Activated CD4-positive, alpha-beta T cell treated with anti-CD3 and anti-CD28 coated beads for 36 hours (primary cell): ENCODE results near the gene DCAF17. TPM values are rescaled to one million over a fixed set of nuclear protein-coding genes. Genes with fewer than 3 reads are reported as not detected.
A peak's percentile ranks its signal among the peaks of the same experiment; 100 is the strongest.
"Not testable (repeated sequence)": the region's sequence is repeated elsewhere in the genome, so short reads cannot be mapped to it uniquely, and the experiment has no call there.

ENCODE experiments used
- ATAC-seq: fragments of 200-7000 bp; cut with Tn5 transposase; one replicate; pipeline ENCODE4 v1.10.0; 2021; ENCODE audit warnings: mild to moderate bottlenecking, moderate library complexity
- CTCF ChIA-PET: fragments of 350-600 bp; sonication (Branson Sonifier 250); formaldehyde crosslinking; loops from one replicate; lab custom pipeline; 2021; ENCODE audit warnings: antibody characterized with exemption; lab: Charles Lee
- POLR2A ChIA-PET: fragments of 350-600 bp; sonication (Branson Sonifier 250); formaldehyde crosslinking; loops from one replicate; lab custom pipeline; 2021; ENCODE audit warnings: antibody characterized with exemption, inconsistent platforms; lab: Charles Lee
- DNase-seq: peaks from one replicate; pipeline ENCODE4 v3.0.0-alpha.2; 2020
- H3K27ac Mint-ChIP-seq: one replicate; pipeline ENCODE4 v1.8.0; 2021; ENCODE audit warnings: mixed read lengths
- H3K27me3 Mint-ChIP-seq: one replicate; pipeline ENCODE4 v1.8.0; 2021; ENCODE audit warnings: mixed read lengths
- H3K36me3 Mint-ChIP-seq: one replicate; pipeline ENCODE4 v1.8.0; 2021; ENCODE audit warnings: low read depth, mixed read lengths
- H3K4me1 Mint-ChIP-seq: one replicate; pipeline ENCODE4 v1.8.0; 2021; ENCODE audit warnings: mixed read lengths
- H3K4me3 Mint-ChIP-seq: one replicate; pipeline ENCODE4 v1.8.0; 2021; ENCODE audit warnings: mild to moderate bottlenecking, moderate library complexity, mixed read lengths
- H3K9me3 Mint-ChIP-seq: one replicate; pipeline ENCODE4 v1.8.0; 2021; ENCODE audit warnings: low read depth, mixed read lengths
- intact Hi-C, 2 experiments: fragments of 100-400 bp; cut with DNase I in 1 of 2; cut with micrococcal nuclease in 1 of 2; formaldehyde crosslinking; loops; one replicate each; pipeline versions ENCODE4 v1.14.2 to v1.15.1; 2022 to 2024; cut with DNase I, micrococcal nuclease
- total RNA-seq, 2 experiments: library from RNA; stranded (reverse); gene quantifications; one replicate each; pipeline ENCODE4 v1.2.3, GENCODE V29; 2021

The DCAF17 gene
- total RNA-seq, 2 experiments from 2014 or later = 18.3 TPM

DNA sequence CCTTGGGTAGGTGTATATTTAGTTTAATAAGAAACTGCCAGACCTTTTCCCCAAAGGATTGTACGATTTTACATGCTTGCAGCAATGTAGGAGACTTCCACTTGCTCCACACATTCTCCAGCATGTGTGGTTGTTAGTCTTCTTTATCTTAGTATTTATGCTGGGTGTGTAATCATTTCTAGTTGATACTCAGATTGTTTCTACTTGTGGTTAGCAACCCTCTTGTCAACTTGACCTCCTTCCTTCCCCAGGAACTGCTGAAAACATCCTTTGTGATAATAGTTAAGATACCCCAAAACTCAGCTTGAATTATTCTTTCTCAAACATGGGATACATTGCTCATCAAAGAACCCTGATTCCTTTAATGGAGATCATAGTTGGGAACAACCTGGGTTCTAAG, 51.1 kb downstream of the DCAF17 start:
- POLR2A ChIA-PET = no interaction called here
- no peak overlapping the region for H3K27ac Mint-ChIP-seq

DNA sequence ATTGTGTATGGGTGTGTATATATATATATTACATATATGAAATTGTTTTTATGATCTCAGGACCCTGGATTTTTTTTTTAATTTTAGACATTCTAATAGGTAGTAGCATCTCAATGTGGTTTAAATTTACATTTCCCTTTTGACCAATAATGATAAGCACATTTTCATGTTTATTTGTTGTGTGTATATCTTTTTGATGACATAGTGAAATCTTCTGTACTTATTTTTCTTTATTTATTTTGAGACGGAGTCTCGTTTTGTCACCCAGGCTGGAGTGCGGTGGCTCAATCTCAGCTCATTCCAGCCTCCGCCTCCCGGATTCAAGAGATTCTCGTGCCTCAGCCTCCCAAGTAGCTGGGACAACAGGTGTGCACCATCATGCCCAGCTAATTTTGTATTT, 53.2 kb downstream of the DCAF17 start:
- ATAC-seq = no peak
- no peak overlapping the region for H3K27ac Mint-ChIP-seq
- ChIA-PET CTCF (interaction anchor here (0.6 kb wide), 1 partner anchor 86 kb away, joined by 3 read pairs; no protein-coding TSS in a partner anchor), POLR2A (no interaction called here)
- peaks cover 4% of the 10 kb centered on the region for H3K4me1 Mint-ChIP-seq
- no peak for DNase-seq
- H3K27me3 Mint-ChIP-seq = no peaks in the 10 kb centered on the region
- peaks cover 29% of the 10 kb centered on the region for H3K36me3 Mint-ChIP-seq
- H3K4me3 Mint-ChIP-seq = no peak overlapping the region
- H3K9me3 Mint-ChIP-seq = peaks cover 5% of the 10 kb centered on the region
- intact Hi-C loops = no loop called here

More for the DNA sequence above, 51.1 kb downstream of the DCAF17 start:
- Mint-ChIP-seq H3K4me1 (peaks cover 4% of the 10 kb centered on the region), H3K9me3 (peaks cover 5% of the 10 kb centered on the region), H3K27me3 (no peaks in the 10 kb centered on the region), H3K4me3 (no peak overlapping the region), H3K36me3 (peaks cover 37% of the 10 kb centered on the region)
- no peak for DNase-seq
- ATAC-seq = no peak
- CTCF ChIA-PET = no interaction called here
- intact Hi-C loops = no loop called here

DNA sequence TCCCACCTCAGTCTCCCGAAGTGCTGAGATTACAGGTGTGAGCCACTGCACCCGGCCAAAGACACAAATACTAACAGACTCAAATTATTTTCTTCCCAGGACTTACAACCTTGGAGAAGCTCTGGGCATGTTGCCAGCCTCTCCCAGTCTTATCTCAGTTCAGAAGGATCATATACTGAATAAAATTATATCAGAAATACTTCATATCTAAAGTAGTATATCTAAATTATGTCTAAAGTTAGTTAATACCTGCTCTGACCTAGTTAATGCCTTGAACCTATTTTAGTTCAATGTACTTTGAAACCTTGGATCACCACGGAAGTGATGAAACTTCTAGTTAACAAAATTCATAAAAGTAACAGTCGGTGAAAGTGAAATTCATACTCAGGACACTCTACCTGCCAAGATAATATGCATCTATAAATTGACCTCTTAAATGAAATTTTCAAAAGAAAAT, 53.8 kb downstream of the DCAF17 start:
- DNase-seq = no peak
- POLR2A ChIA-PET = no interaction called here

DNA sequence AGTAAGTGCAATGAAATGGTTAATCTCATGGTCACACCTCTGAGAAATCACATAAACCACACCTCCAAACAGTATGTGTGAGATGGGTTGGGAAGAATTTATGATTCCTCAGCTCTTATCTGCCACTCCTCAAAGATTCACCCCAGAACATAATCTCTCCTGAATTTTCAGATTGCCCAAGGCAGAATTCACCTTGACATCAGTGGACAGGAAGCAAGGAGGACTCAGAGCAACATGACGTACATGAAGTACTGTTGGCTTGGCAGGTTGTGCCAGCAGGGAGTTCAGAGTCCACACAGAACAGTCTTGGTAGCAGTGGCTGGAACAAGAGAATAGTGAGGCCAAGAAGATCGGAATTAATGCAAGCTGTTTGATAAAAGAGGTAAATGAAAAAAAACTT, 56.6 kb downstream of the DCAF17 start:
- H3K27ac Mint-ChIP-seq = no peak overlapping the region
- no peak overlapping the region for H3K4me3 Mint-ChIP-seq
- H3K9me3 Mint-ChIP-seq = peaks cover 5% of the 10 kb centered on the region
- H3K4me1 Mint-ChIP-seq = no peaks in the 10 kb centered on the region
- intact Hi-C loops = no loop called here
- no peak for DNase-seq
- POLR2A ChIA-PET = no interaction called here
- peaks cover 22% of the 10 kb centered on the region for H3K36me3 Mint-ChIP-seq
- ATAC-seq = no peak
- no peaks in the 10 kb centered on the region for H3K27me3 Mint-ChIP-seq
- CTCF ChIA-PET = interaction anchor here (0.7 to 1.3 kb wide), 2 partner anchors 18 to 656 kb away, joined by 3 read pairs; no protein-coding TSS in a partner anchor

More for the DNA sequence above, 53.8 kb downstream of the DCAF17 start:
- no peak overlapping the region for H3K27ac Mint-ChIP-seq
- intact Hi-C loops = no loop called here
- H3K9me3 Mint-ChIP-seq = peaks cover 5% of the 10 kb centered on the region
- no peak overlapping the region for H3K4me3 Mint-ChIP-seq
- CTCF ChIA-PET = no interaction called here
- peaks cover 29% of the 10 kb centered on the region for H3K36me3 Mint-ChIP-seq
- no peak for ATAC-seq
- H3K27me3 Mint-ChIP-seq = no peaks in the 10 kb centered on the region
- H3K4me1 Mint-ChIP-seq = peaks cover 4% of the 10 kb centered on the region

DNA sequence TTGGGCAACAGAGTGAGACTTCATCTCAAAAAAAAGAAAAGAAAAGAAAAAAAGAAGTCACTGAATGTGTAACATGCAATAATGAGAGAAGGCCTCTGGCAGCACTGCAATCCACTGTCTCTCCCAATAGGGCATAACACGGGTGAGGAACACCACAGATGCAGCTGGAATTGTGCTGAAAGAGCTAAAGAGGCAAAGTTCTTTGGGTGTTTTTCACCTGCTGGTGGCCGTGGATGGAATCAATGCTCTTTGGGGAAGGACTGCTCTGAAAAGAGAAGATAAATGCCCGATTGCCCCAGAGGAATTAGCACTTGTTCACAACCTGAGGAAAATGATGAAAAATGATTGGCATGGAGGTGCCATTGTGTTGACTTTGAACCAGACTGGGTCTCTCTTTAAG, 57.3 kb downstream of the DCAF17 start:
- no peak overlapping the region for H3K4me3 Mint-ChIP-seq
- H3K9me3 Mint-ChIP-seq = peaks cover 7% of the 10 kb centered on the region
- no peaks in the 10 kb centered on the region for H3K4me1 Mint-ChIP-seq
- peaks cover 22% of the 10 kb centered on the region for H3K36me3 Mint-ChIP-seq
- POLR2A ChIA-PET = no interaction called here
- H3K27me3 Mint-ChIP-seq = no peaks in the 10 kb centered on the region
- ATAC-seq = no peak
- no peak for DNase-seq
- H3K27ac Mint-ChIP-seq = no peak overlapping the region
- CTCF ChIA-PET = interaction anchor here (0.6 to 1.3 kb wide), 2 partner anchors 18 to 68 kb away, joined by 3 read pairs; no protein-coding TSS in a partner anchor
- intact Hi-C loops = no loop called here

DNA sequence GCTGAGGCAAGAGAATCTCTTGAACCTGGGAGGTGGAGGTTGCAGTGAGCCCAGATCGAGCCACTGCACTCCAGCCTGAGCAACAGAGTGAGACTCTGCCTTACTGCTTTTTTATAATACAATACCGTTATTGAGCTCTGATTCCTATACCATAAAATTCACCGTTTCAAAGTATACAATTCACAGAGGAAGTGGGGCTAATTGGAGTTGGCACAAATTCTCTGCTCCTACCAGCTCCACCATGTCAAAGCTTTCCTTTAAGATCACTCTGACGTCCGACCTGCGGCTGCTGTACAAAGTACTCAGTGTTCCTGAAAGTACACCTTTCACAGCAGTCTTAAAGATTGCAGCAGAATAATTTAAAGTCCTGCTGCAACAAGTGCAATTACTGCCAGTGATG, 58.6 kb downstream of the DCAF17 start:
- DNase-seq = no peak
- peaks cover 10% of the 10 kb centered on the region for H3K9me3 Mint-ChIP-seq
- no peaks in the 10 kb centered on the region for H3K27me3 Mint-ChIP-seq
- intact Hi-C loops = no loop called here
- peaks cover 16% of the 10 kb centered on the region for H3K36me3 Mint-ChIP-seq
- no peaks in the 10 kb centered on the region for H3K4me1 Mint-ChIP-seq
- POLR2A ChIA-PET = no interaction called here
- CTCF ChIA-PET = interaction anchor here (0.8 kb wide), 1 partner anchor 16 kb away, joined by 3 read pairs; no protein-coding TSS in a partner anchor
- ATAC-seq = no peak
- no peak overlapping the region for H3K4me3 Mint-ChIP-seq
- no peak overlapping the region for H3K27ac Mint-ChIP-seq

DNA sequence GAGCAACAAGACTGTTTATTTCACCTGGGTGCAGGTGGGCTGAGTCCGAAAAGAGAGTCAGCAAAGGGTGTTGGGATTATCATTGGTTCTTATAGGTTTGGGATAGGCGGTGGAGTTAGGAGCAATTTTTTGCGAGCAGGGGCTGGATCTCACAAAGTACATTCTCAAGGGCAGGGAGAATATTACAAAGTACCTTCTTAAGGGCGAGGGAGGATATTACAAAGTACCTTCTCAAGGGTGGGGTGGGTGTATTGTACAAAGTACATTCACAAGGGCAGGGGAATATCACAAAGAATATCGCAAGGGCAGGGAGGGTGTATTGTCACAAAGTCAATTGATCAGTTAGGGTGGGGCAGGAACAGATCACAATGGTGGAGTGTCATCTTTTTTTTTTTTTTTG, 63.6 kb downstream of the DCAF17 start:
- H3K4me1 Mint-ChIP-seq, H3K27me3 Mint-ChIP-seq, POLR2A ChIA-PET, H3K4me3 Mint-ChIP-seq, H3K9me3 Mint-ChIP-seq, DNase-seq, ATAC-seq, intact Hi-C loops, H3K27ac Mint-ChIP-seq, H3K36me3 Mint-ChIP-seq, CTCF ChIA-PET: not testable (repeated sequence)

DNA sequence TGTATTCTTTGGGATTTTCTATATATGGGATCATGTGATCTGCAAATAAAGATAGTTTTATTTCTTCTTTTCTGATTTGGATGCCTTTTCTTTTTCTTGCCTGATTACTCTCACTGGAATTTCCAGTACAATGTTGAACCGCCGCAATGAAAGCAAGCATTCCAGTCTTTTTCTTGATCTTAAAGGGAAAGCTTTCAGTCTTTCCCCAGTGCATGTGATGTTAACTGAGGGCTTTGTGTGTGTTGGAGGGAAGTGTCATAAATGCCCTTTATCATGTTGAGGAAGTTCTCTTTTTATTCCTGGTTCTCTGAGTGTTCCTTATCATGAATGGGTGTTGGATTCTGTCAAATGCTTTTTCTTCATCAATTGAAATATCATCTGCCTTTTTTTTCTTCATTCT, 71.3 kb downstream of the DCAF17 start:
- peaks cover 5% of the 10 kb centered on the region for H3K4me1 Mint-ChIP-seq
- no peak for ATAC-seq
- H3K36me3 Mint-ChIP-seq = no peaks in the 10 kb centered on the region
- intact Hi-C loops = no loop called here
- no peak for DNase-seq
- H3K9me3 Mint-ChIP-seq = peaks cover 3% of the 10 kb centered on the region
- H3K27ac Mint-ChIP-seq = no peak overlapping the region
- no peaks in the 10 kb centered on the region for H3K27me3 Mint-ChIP-seq
- POLR2A ChIA-PET = interaction anchor here (0.6 kb wide), 1 partner anchor 570 kb away, joined by 7 read pairs; no protein-coding TSS in a partner anchor
- CTCF ChIA-PET = no interaction called here
- H3K4me3 Mint-ChIP-seq = no peak overlapping the region

DNA sequence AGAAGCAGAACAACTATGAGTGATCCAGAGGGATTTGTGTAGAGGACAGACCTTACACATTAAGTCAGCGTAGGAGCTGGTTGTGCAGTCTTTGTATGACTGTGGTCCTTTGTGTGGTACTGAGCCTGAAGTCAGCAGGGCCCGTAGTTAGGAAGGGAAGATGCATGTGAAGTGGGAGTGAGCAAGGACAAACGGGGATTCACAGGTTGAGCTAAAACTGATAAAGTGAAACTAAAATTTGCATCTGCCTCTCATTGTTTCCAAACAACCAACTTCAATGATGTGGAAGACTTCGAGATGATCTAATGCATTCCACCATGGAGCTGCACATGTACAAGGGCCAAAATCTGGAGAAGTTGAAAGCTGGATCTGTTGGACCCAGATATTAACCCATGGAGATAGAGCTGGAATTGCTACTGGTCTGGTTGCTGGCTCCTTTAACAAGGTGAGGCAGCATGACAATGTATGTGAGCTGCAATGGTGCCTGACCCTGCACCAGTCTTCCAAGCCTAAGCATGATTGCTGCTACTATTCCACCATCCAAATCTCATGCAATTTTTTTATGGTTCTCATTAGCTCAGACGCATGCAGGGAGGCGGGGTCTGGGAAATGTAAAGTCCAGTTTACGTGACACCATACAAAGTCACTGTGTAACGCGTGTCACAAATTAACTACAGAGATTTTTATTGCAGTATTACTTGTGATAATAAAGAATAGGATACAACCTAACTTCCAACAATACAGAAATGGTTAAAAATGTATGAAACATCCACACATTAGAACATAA, 76.1 kb downstream of the DCAF17 start:
- CTCF ChIA-PET = interaction anchor here (1.3 kb wide), 1 partner anchor 39 kb away, joined by 5 read pairs; no protein-coding TSS in a partner anchor
- intact Hi-C loops = no loop called here
- POLR2A ChIA-PET = no interaction called here

DNA sequence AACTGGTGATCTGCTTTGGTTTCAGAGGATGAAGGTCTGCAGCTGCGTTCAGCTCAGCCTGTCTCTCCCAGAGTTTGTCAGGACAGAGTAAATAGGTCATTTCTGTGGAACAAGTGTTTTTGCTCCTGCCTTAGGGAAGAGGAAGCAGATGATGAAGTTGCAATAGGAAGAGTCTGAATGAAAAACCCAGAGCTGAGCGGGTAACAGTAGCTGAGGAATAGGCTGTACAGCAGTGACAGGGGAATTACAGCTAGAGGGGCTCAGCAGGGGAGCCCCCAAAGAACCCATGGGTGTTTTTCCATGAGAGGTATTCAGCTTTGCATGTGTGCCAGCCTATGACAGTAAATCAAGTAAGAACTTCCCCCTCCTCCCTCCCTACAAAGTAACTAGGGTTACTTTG, 78.0 kb downstream of the DCAF17 start:
- intact Hi-C loops = no loop called here
- Mint-ChIP-seq H3K27me3 (no peaks in the 10 kb centered on the region), H3K27ac (no peak overlapping the region), H3K4me1 (peaks cover 5% of the 10 kb centered on the region), H3K9me3 (no peaks in the 10 kb centered on the region), H3K4me3 (no peak overlapping the region), H3K36me3 (no peaks in the 10 kb centered on the region)
- ChIA-PET CTCF (interaction anchor here (0.6 to 1.1 kb wide), 3 partner anchors 12 to 594 kb away, joined by 3 read pairs; no protein-coding TSS in a partner anchor), POLR2A (interaction anchor here (0.6 kb wide), 1 partner anchor 59 kb away, joined by 6 read pairs; no protein-coding TSS in a partner anchor)
- ATAC-seq = no peak
- DNase-seq = no peak

More for the DNA sequence above, 76.1 kb downstream of the DCAF17 start:
- peak; percentile 29 for DNase-seq
- Mint-ChIP-seq H3K27me3 (no peaks in the 10 kb centered on the region), H3K4me1 (peaks cover 5% of the 10 kb centered on the region), H3K4me3 (no peak overlapping the region), H3K36me3 (no peaks in the 10 kb centered on the region), H3K27ac (no peak overlapping the region), H3K9me3 (no peaks in the 10 kb centered on the region)
- ATAC-seq = peak; percentile 97

DNA sequence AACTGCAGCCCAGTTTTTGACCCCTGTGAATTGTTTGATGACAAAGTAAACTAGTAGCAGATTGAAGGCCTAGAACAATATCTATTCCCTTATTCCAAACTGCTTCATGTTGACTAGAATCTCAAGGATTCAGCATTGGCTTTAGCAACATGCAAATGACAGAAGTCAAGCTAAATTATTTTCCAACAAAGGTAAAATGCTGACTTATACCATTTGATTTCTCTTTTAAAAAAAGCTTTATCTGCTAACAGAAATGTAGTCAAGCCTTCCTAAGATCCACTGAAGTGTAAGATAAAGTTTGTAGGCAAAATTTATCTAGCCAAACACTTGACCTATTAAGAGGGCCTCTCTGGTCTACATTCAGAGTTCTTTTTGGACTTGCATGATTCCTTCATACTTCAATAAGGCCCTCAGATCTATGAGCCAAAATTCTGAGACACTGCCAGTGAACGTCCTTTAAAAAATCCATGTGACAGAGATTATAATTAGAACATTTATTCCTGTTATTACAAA, 78.7 kb downstream of the DCAF17 start:
- no peaks in the 10 kb centered on the region for H3K9me3 Mint-ChIP-seq
- CTCF ChIA-PET = interaction anchor here (1.0 to 1.1 kb wide), 2 partner anchors 15 to 19 kb away, joined by 3 read pairs; no protein-coding TSS in a partner anchor
- no peak for ATAC-seq
- DNase-seq = no peak
- no peaks in the 10 kb centered on the region for H3K27me3 Mint-ChIP-seq
- H3K27ac Mint-ChIP-seq = no peak overlapping the region
- POLR2A ChIA-PET = no interaction called here
- no peaks in the 10 kb centered on the region for H3K36me3 Mint-ChIP-seq
- H3K4me1 Mint-ChIP-seq = peaks cover 5% of the 10 kb centered on the region
- no peak overlapping the region for H3K4me3 Mint-ChIP-seq
- intact Hi-C loops = no loop called here
